ENCODE data around the gene RAB8A.
A peak's percentile ranks its signal among the peaks of the same experiment; 100 is the strongest.
"Not testable (repeated sequence)": the region's sequence is repeated elsewhere in the genome, so short reads cannot be mapped to it uniquely, and the experiment has no call there.

RAB8A gene

GRCh38 chr19:16112778-16113177, 1.1 kb downstream of the RAB8A start:
- H3K4me1 Mint-ChIP-seq, result peaks cover 37 to 57% of the 10 kb centered on the region in 2 donors
- peak overlapping the region; percentile 99 for H3K27ac Mint-ChIP-seq
- no peak for ATAC-seq (replicated peaks)
- no peaks in the 10 kb centered on the region for H3K27me3 Mint-ChIP-seq
- H3K4me3 Mint-ChIP-seq, result peak overlapping the region; percentile 99 to 100
- no peak for DNase-seq
- peaks cover 36 to 53% of the 10 kb centered on the region in 2 donors for H3K36me3 Mint-ChIP-seq
- H3K9me3 Mint-ChIP-seq, result no peaks in the 10 kb centered on the region

GRCh38 chr19:16113727-16114126, 2.0 kb downstream of the RAB8A start:
- Mint-ChIP-seq H3K9me3 (no peaks in the 10 kb centered on the region), H3K4me3 (peak overlapping the region; percentile 66 to 78), H3K36me3 (peaks cover 44 to 62% of the 10 kb centered on the region in 2 donors), H3K4me1 (peaks cover 45 to 67% of the 10 kb centered on the region in 2 donors), H3K27ac (peak overlapping the region; percentile 89), H3K27me3 (no peaks in the 10 kb centered on the region)
- DNase-seq, result no peak
- ATAC-seq (replicated peaks), result no peak

GRCh38 chr19:16115301-16116039, 3.8 kb downstream of the RAB8A start:
- ATAC-seq (replicated peaks), result no peak
- Mint-ChIP-seq H3K4me3 (peak overlapping the region; percentile 66 to 79), H3K36me3 (peaks cover 58 to 77% of the 10 kb centered on the region in 2 donors), H3K9me3 (no peaks in the 10 kb centered on the region), H3K4me1 (peaks cover 57 to 84% of the 10 kb centered on the region in 2 donors), H3K27me3 (no peaks in the 10 kb centered on the region), H3K27ac (peak overlapping the region; percentile 99)
- DNase-seq, result no peak

- Mint-ChIP-seq H3K27me3 (no peaks in the 10 kb centered on the region), H3K36me3 (peaks cover 58 to 76% of the 10 kb centered on the region in 2 donors), H3K9me3 (no peaks in the 10 kb centered on the region), H3K4me3 (peak overlapping the region; percentile 66 to 79), H3K27ac (peak overlapping the region; percentile 99), H3K4me1 (peaks cover 56 to 82% of the 10 kb centered on the region in 2 donors)
- no peak for DNase-seq
- ATAC-seq (replicated peaks), result no peak
Measured at GRCh38 chr19:16116067-16116466, 4.4 kb downstream of the RAB8A start.

- no peaks in the 10 kb centered on the region for H3K27me3 Mint-ChIP-seq
- peak; percentile 10 to 12 for ATAC-seq (replicated peaks)
- no peaks in the 10 kb centered on the region for H3K9me3 Mint-ChIP-seq
- peaks cover 64 to 80% of the 10 kb centered on the region in 2 donors for H3K36me3 Mint-ChIP-seq
- peak; percentile 41 for DNase-seq
- peak overlapping the region; percentile 99 for H3K27ac Mint-ChIP-seq
- H3K4me3 Mint-ChIP-seq, result peak overlapping the region; percentile 58 to 62
- H3K4me1 Mint-ChIP-seq, result peaks cover 60 to 78% of the 10 kb centered on the region in 2 donors
Measured at GRCh38 chr19:16117594-16118033, 5.9 kb downstream of the RAB8A start.

- ATAC-seq (replicated peaks) (peak; percentile 87 to 88), DNase-seq (peak; percentile 97)
- Mint-ChIP-seq H3K4me1 (peaks cover 57 to 72% of the 10 kb centered on the region in 2 donors), H3K27me3 (no peaks in the 10 kb centered on the region), H3K27ac (peak overlapping the region; percentile 99), H3K9me3 (no peaks in the 10 kb centered on the region), H3K4me3 (peak overlapping the region; percentile 58 to 62), H3K36me3 (peaks cover 59 to 80% of the 10 kb centered on the region in 2 donors)
Measured at GRCh38 chr19:16118489-16119033, 6.9 kb downstream of the RAB8A start.

GRCh38 chr19:16119075-16119857, 7.6 kb downstream of the RAB8A start:
- ATAC-seq (replicated peaks) (peak; percentile 35 to 36), DNase-seq (peak; percentile 69)
- Mint-ChIP-seq H3K4me1 (peaks cover 55 to 74% of the 10 kb centered on the region in 2 donors), H3K36me3 (peaks cover 60 to 82% of the 10 kb centered on the region in 2 donors), H3K27ac (peak overlapping the region; percentile 99), H3K4me3 (peak overlapping the region; percentile 62 to 69)
- H3K9me3 Mint-ChIP-seq, H3K27me3 Mint-ChIP-seq: not testable (repeated sequence)

GRCh38 chr19:16121141-16121540, 9.5 kb downstream of the RAB8A start:
- Mint-ChIP-seq H3K4me3 (peak overlapping the region in 1 of 2 donors; percentile 11), H3K27me3 (no peaks in the 10 kb centered on the region), H3K9me3 (no peaks in the 10 kb centered on the region), H3K36me3 (peaks cover 67 to 81% of the 10 kb centered on the region in 2 donors), H3K27ac (peak overlapping the region; percentile 99), H3K4me1 (peaks cover 46 to 75% of the 10 kb centered on the region in 2 donors)
- ATAC-seq (replicated peaks), result no peak
- DNase-seq, result no peak

GRCh38 chr19:16121967-16122366, 10.3 kb downstream of the RAB8A start:
- Mint-ChIP-seq H3K27ac (peak overlapping the region; percentile 99), H3K4me1 (peaks cover 42 to 67% of the 10 kb centered on the region in 2 donors), H3K36me3 (peaks cover 69 to 84% of the 10 kb centered on the region in 2 donors), H3K4me3 (no peak overlapping the region), H3K9me3 (no peaks in the 10 kb centered on the region), H3K27me3 (no peaks in the 10 kb centered on the region)
- DNase-seq, result no peak
- no peak for ATAC-seq (replicated peaks)

- Mint-ChIP-seq H3K4me1 (peaks cover 26 to 54% of the 10 kb centered on the region in 2 donors), H3K27ac (peak overlapping the region; percentile 76), H3K4me3 (no peak overlapping the region), H3K27me3 (no peaks in the 10 kb centered on the region), H3K9me3 (no peaks in the 10 kb centered on the region), H3K36me3 (peaks cover 62 to 81% of the 10 kb centered on the region in 2 donors)
- no peak for DNase-seq
- no peak for ATAC-seq (replicated peaks)
Measured at GRCh38 chr19:16124953-16125352, 13.3 kb downstream of the RAB8A start.

- no peaks in the 10 kb centered on the region for H3K27me3 Mint-ChIP-seq
- ATAC-seq (replicated peaks) (no peak), DNase-seq (no peak)
- peak overlapping the region; percentile 83 for H3K27ac Mint-ChIP-seq
- H3K9me3 Mint-ChIP-seq, result peaks cover 0 to under 1% of the 10 kb centered on the region in 2 donors
- H3K36me3 Mint-ChIP-seq, result peaks cover 68 to 88% of the 10 kb centered on the region in 2 donors
- H3K4me3 Mint-ChIP-seq, result no peak overlapping the region
- H3K4me1 Mint-ChIP-seq, result peaks cover 27 to 53% of the 10 kb centered on the region in 2 donors
Measured at GRCh38 chr19:16125737-16126495, 14.2 kb downstream of the RAB8A start.

- no peak for ATAC-seq (replicated peaks)
- no peaks in the 10 kb centered on the region for H3K27me3 Mint-ChIP-seq
- peaks cover 32 to 58% of the 10 kb centered on the region in 2 donors for H3K4me1 Mint-ChIP-seq
- peaks cover 72 to 89% of the 10 kb centered on the region in 2 donors for H3K36me3 Mint-ChIP-seq
- H3K27ac Mint-ChIP-seq, result peak overlapping the region; percentile 67
- H3K9me3 Mint-ChIP-seq, result peaks cover 10 to 11% of the 10 kb centered on the region in 2 donors
- DNase-seq, result no peak
- H3K4me3 Mint-ChIP-seq, result no peak overlapping the region
Measured at GRCh38 chr19:16127080-16127479, 15.4 kb downstream of the RAB8A start.

- H3K27ac Mint-ChIP-seq, result peak overlapping the region; percentile 42
- H3K9me3 Mint-ChIP-seq, result peaks cover 10 to 11% of the 10 kb centered on the region in 2 donors
- H3K27me3 Mint-ChIP-seq, result no peaks in the 10 kb centered on the region
- peaks cover 73 to 89% of the 10 kb centered on the region in 2 donors for H3K36me3 Mint-ChIP-seq
- H3K4me3 Mint-ChIP-seq, result no peak overlapping the region
- H3K4me1 Mint-ChIP-seq, result peaks cover 34 to 66% of the 10 kb centered on the region in 2 donors
- ATAC-seq (replicated peaks) (no peak), DNase-seq (no peak)
Measured at GRCh38 chr19:16127776-16128371, 16.2 kb downstream of the RAB8A start.
